NCI-H2227 treated with DMSO at 0.1 percent for 48 hours (cell line): Measurements from ENCODE around the gene RAD51AP2.

Source experiments
- DNase-seq: peaks from one replicate; lab custom pipeline; 2025; lab: John Stamatoyannopoulos, UW

RAD51AP2 gene

DNA sequence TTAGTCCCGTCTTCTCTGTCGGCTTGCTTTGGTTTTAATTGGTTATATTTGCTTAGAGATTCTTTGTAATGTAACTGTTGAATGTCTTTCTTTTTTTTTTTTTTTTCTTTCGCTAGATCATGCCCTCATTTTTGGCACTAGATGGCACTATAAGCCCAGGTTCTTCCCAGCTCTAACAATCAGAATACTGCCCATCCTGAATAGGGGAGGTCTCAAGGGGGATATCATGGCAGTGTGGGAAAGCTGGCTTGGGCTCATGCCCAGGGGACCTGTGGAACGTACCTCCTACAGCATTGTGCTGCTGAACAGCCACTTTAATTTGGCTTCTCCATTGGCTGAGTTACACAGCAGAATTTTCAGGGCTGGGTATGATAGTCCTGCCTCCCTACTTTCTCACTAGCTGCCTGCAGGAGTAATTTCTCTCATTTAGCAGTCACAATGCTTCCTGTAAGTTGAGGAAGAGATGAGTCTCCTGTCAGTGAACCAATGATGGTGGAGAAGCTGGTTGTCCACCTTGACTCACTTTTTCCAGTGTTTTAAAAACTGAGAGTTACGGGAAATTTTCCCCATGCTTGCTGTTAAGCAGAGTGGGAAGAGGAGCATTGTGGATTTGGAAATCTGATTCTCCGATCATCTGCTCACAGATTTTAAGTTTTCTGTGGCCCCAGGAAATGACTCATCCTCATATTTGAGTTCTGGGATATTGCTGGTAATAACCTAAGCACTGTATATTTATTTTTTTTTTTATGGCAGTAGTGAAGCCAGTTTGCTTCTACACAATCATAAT lies 47.2 kb downstream of the RAD51AP2 start:
- no peak for DNase-seq

DNA sequence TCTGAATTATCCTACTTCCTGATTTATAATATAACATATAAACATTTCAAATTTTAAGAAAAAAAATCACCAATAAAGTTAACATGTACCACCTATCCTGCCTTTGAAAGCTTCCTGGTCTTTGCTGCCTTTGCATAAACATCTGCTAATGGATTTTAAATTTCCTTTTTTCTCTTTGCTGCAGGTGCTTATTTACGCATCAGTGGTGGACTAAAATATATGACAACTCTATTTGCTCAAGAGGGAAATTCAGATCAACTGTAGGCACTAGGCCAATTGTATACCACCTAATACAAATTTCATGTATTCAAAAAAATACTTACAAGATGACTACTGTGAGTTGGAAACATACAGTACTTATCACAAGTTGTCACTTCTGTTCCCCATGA lies 57.2 kb downstream of the RAD51AP2 start:
- no peak for DNase-seq
